Left renal pelvis (tissue), 4 donors: ENCODE results near the gene MEFV. TPM values are rescaled to one million over a fixed set of nuclear protein-coding genes. Genes with fewer than 3 reads are reported as not detected.
"Not testable (repeated sequence)": the region's sequence is repeated elsewhere in the genome, so short reads cannot be mapped to it uniquely, and the experiment has no call there.

Experiments used
- DNase-seq, 4 donors: peaks; one replicate each; pipeline ENCODE4 v3.0.0-alpha.2; 2013; ENCODE audit warnings: low read depth in 4 of 4, low spot score in 3 of 4
- polyA plus RNA-seq, 4 donors: library from polyadenylated mRNA; unstranded; fragments of 120-200 nt; gene quantifications; one replicate each; pipeline ENCODE4 v1.2.1, GENCODE V29; 2013; ENCODE audit not compliant: insufficient read length in 4 of 4

The MEFV gene
- polyA plus RNA-seq, result under 1 TPM; 0.22 to 0.47 (median 0.29) TPM

- DNase-seq, result no peak
These were observed at the start of gene MEFV for GRCh38 chr16:3256146-3256865. MEFV (minus strand) TSS chr16:3256633; CDS start chr16:3256587, 46 bp downstream.

GRCh38 chr16:3306078-3306477 lies 49.6 kb upstream of the MEFV start:
- DNase-seq, result no peak

- peak; percentile 74 to 85 (median 82) for DNase-seq
These were observed 49.0 kb upstream of the MEFV start, which contains the start of the genes TIGD7 and ZNF75A for GRCh38 chr16:3305109-3306068. TIGD7 (minus strand) TSS chr16:3305430; CDS start chr16:3300614, 4,816 bp downstream. ZNF75A (plus strand) TSS chr16:3305497; CDS start chr16:3308429, 2,932 bp downstream.

- no peak for DNase-seq
These were observed 47.9 kb upstream of the MEFV start for GRCh38 chr16:3304370-3304769.

GRCh38 chr16:3295783-3296182 lies 39.4 kb upstream of the MEFV start:
- DNase-seq, result no peak

GRCh38 chr16:3295209-3295608 lies 38.8 kb upstream of the MEFV start:
- DNase-seq, result no peak

GRCh38 chr16:3292604-3293003 lies 36.2 kb upstream of the MEFV start:
- no peak for DNase-seq

- DNase-seq, result no peak
These were observed 33.7 kb upstream of the MEFV start for GRCh38 chr16:3289998-3290673.

- no peak for DNase-seq
These were observed 28.7 kb upstream of the MEFV start for GRCh38 chr16:3285131-3285530.

- DNase-seq, result no peak
These were observed 27.4 kb upstream of the MEFV start for GRCh38 chr16:3283543-3284447.

- peak; percentile 92 to 97 (median 95) for DNase-seq
These were observed 26.5 kb upstream of the MEFV start, which contains the start of gene ZNF263 for GRCh38 chr16:3282730-3283542. ZNF263 (plus strand) TSS chr16:3283491; CDS start chr16:3283819, 328 bp downstream.

- no peak for DNase-seq
These were observed 25.8 kb upstream of the MEFV start for GRCh38 chr16:3282103-3282729.

GRCh38 chr16:3281222-3281820 lies 24.9 kb upstream of the MEFV start:
- no peak for DNase-seq

- DNase-seq, result no peak
These were observed 20.2 kb upstream of the MEFV start for GRCh38 chr16:3276679-3277078.

GRCh38 chr16:3274947-3275346 lies 18.5 kb upstream of the MEFV start:
- DNase-seq, result no peak

- no peak for DNase-seq
These were observed 18.1 kb upstream of the MEFV start for GRCh38 chr16:3274490-3274889.

GRCh38 chr16:3271281-3271680 lies 14.8 kb upstream of the MEFV start:
- not testable (repeated sequence) for DNase-seq

- DNase-seq, result not testable (repeated sequence)
These were observed 14.3 kb upstream of the MEFV start for GRCh38 chr16:3270718-3271117.
